IMR-90 (cell line): ENCODE results near the gene SPDYE8. TPM values are rescaled to one million over a fixed set of nuclear protein-coding genes. Genes with fewer than 3 reads are reported as not detected.
"Not testable (repeated sequence)": the region's sequence is repeated elsewhere in the genome, so short reads cannot be mapped to it uniquely, and the experiment has no call there.

Experiments used
- ATAC-seq: fragments of 200-7000 bp; cut with Tn5 transposase; 2 replicates; pipeline ENCODE4 v1.9.1; 2020; ENCODE audit warnings: low read depth, mild to moderate bottlenecking, moderate library complexity
- Bru-seq: library from RNA; stranded (reverse); fragments of 400-500 nt; gene quantifications from one replicate; lab custom pipeline; 2021; lab: Mats Ljungman, UMichigan
- BruChase-seq, 2 experiments: library from RNA; stranded (reverse); fragments of 400-500 nt; gene quantifications; one replicate each; lab custom pipeline; 2021; lab: Mats Ljungman, UMichigan
- BruUV-seq: library from RNA; stranded (reverse); fragments of 400-500 nt; replicated peaks from 2 replicates; lab custom pipeline; 2021; lab: Mats Ljungman, UMichigan
- CTCF ChIA-PET: fragments of 300-600 bp; formaldehyde crosslinking; extraction: SDS; loops from one replicate; lab custom pipeline; 2021; ENCODE audit warnings: antibody characterized with exemption; lab: Yijun Ruan, JAX
- POLR2A ChIA-PET: fragments of 300-600 bp; sonication (Branson Sonifier 250); formaldehyde crosslinking; loops from one replicate; lab custom pipeline; 2022; ENCODE audit warnings: antibody characterized with exemption; ENCODE audit not compliant: unreplicated experiment; lab: Charles Lee
- DNase-seq: peaks from one replicate; pipeline ENCODE4 v3.0.0; 2013
- H2AFZ ChIP-seq: replicated peaks from 2 replicates; pipeline ENCODE3; 2013; ENCODE audit warnings: low read length, mild to moderate bottlenecking; ENCODE audit not compliant: poor library complexity
- H2AK5ac ChIP-seq: 2 replicates; pipeline ENCODE4 v1.6.1; 2013; ENCODE audit warnings: low read depth, low read length, inconsistent platforms
- H2AK9ac ChIP-seq: replicated peaks from 2 replicates; pipeline ENCODE3; 2013; ENCODE audit warnings: mild to moderate bottlenecking, low read depth, low read length, moderate library complexity; ENCODE audit not compliant: poor library complexity
- H2BK120ac ChIP-seq: 2 replicates; pipeline ENCODE4 v1.6.1; 2013; ENCODE audit warnings: low read depth, low read length, inconsistent platforms
- H2BK15ac ChIP-seq: 3 replicates; pipeline ENCODE4 v1.6.1; 2013; ENCODE audit warnings: low read depth, low read length, inconsistent platforms
- H2BK20ac ChIP-seq: 2 replicates; pipeline ENCODE4 v1.6.1; 2013; ENCODE audit warnings: low read depth, mild to moderate bottlenecking, inconsistent platforms, low read length, moderate library complexity
- H2BK5ac ChIP-seq: 2 replicates; pipeline ENCODE4 v1.6.1; 2013; ENCODE audit warnings: mild to moderate bottlenecking, low read depth, low read length, inconsistent platforms; ENCODE audit not compliant: poor library complexity, severe bottlenecking
- H3K14ac ChIP-seq: replicated peaks from 2 replicates; pipeline ENCODE4 v1.6.1; 2013; ENCODE audit warnings: low read depth, low read length, inconsistent platforms
- H3K18ac ChIP-seq: 2 replicates; pipeline ENCODE4 v1.6.1; 2013; ENCODE audit warnings: low read depth, low read length, control low read depth
- H3K23ac ChIP-seq: 2 replicates; pipeline ENCODE4 v1.6.1; 2013; ENCODE audit warnings: low read depth, low read length, inconsistent platforms
- H3K27ac ChIP-seq: 2 replicates; pipeline ENCODE4 v1.5.1; 2013; ENCODE audit warnings: mild to moderate bottlenecking, control low read depth, low read length; ENCODE audit not compliant: insufficient read depth
- H3K27me3 ChIP-seq: 2 replicates; pipeline ENCODE4 v1.6.1; 2013; ENCODE audit warnings: low read length; ENCODE audit not compliant: control insufficient read depth, insufficient read depth
- H3K36me3 ChIP-seq: 2 replicates; pipeline ENCODE4 v1.6.1; 2013; ENCODE audit warnings: low read length, mixed read lengths; ENCODE audit not compliant: control insufficient read depth, insufficient read depth
- H3K4ac ChIP-seq: 2 replicates; pipeline ENCODE4 v1.6.1; 2013; ENCODE audit warnings: low read depth, low read length, inconsistent platforms
- H3K4me1 ChIP-seq: 2 replicates; pipeline ENCODE4 v1.6.1; 2013; ENCODE audit warnings: low read length, mixed read lengths; ENCODE audit not compliant: control insufficient read depth, insufficient read depth
- H3K4me2 ChIP-seq: 2 replicates; pipeline ENCODE4 v1.6.1; 2013; ENCODE audit warnings: low read depth, mild to moderate bottlenecking, control low read depth, low read length, moderate library complexity
- H3K4me3 ChIP-seq: 2 replicates; pipeline ENCODE4 v1.5.1; 2013; ENCODE audit warnings: low read depth, mild to moderate bottlenecking, control low read depth, low read length, moderate library complexity; ENCODE audit not compliant: insufficient read depth
- H3K56ac ChIP-seq: 2 replicates; pipeline ENCODE4 v1.6.1; 2013; ENCODE audit warnings: low read length, inconsistent platforms; ENCODE audit not compliant: insufficient read depth; ENCODE audit errors: extremely low read depth
- H3K79me1 ChIP-seq, 2 experiments: 2 replicates each; pipeline ENCODE4 v1.6.1; 2013; ENCODE audit warnings: low read length in 2 of 2, inconsistent platforms in 1 of 2, low read depth in 1 of 2
- H3K9ac ChIP-seq: 2 replicates; pipeline ENCODE4 v1.6.1; 2013; ENCODE audit warnings: low read depth, low read length, control low read depth
- H3K9me1 ChIP-seq: 2 replicates; pipeline ENCODE4 v1.6.1; 2013; ENCODE audit warnings: low read length, inconsistent platforms; ENCODE audit not compliant: insufficient read depth
- H3K9me3 ChIP-seq: 2 replicates; pipeline ENCODE4 v1.6.1; 2013; ENCODE audit warnings: low read length; ENCODE audit not compliant: control insufficient read depth, insufficient read depth
- H4K20me1 ChIP-seq: 2 replicates; pipeline ENCODE4 v1.6.1; 2013; ENCODE audit warnings: low read length, inconsistent platforms; ENCODE audit not compliant: insufficient read depth
- H4K5ac ChIP-seq: 2 replicates; pipeline ENCODE4 v1.6.1; 2013; ENCODE audit warnings: mild to moderate bottlenecking, low read depth, low read length, control low read depth
- H4K8ac ChIP-seq, 2 experiments: 2 replicates each; pipeline ENCODE4 v1.6.1; 2013; ENCODE audit warnings: low read depth in 2 of 2, low read length in 2 of 2, control low read depth in 1 of 2, inconsistent platforms in 1 of 2
- H4K91ac ChIP-seq: 2 replicates; pipeline ENCODE4 v1.6.1; 2013; ENCODE audit warnings: low read depth, low read length, inconsistent platforms; ENCODE audit not compliant: insufficient read depth
- WGBS, 2 experiments: methylation state at CpG; one replicate each; pipeline versions ENCODE4 v1.1.5 to v1.1.7; 2013; ENCODE audit warnings: missing lambda C conversion rate in 2 of 2; ENCODE audit not compliant: insufficient read length in 1 of 2; ENCODE audit errors: extremely low coverage in 2 of 2; 5-methylcytosine and 5-hydroxymethylcytosine counted together
- dilution Hi-C: fragments of 300-500 bp; cut with HindIII; formaldehyde crosslinking; loops from one replicate; pipeline ENCODE4 v1.14.3; 2018; ENCODE audit warnings: low sequenced_read_pairs; ENCODE audit not compliant: unreplicated experiment
- in situ Hi-C: fragments of 300-500 bp; cut with MboI; formaldehyde crosslinking; loops from 3 replicates; pipeline ENCODE4 v1.14.3; 2019; ENCODE audit warnings: low sequenced_read_pairs, inconsistent platforms, mixed read lengths
- intact Hi-C: fragments of 100-400 bp; cut with micrococcal nuclease; formaldehyde crosslinking; loops from 2 replicates; pipeline ENCODE4 v1.10.0; 2022
- long read RNA-seq: library from polyadenylated mRNA; unstranded; transcript quantifications from one replicate; pipeline ENCODE4 v2.0.0, GENCODE V29; 2021; ENCODE audit not compliant: unreplicated experiment
- polyA plus RNA-seq, 3 experiments: library from polyadenylated mRNA; depleted of rRNA; stranded (reverse); fragments of >200 nt; gene quantifications; 2 replicates each; pipeline ENCODE4 v1.2.3, GENCODE V29; 2012; ENCODE audit warnings: low replicate concordance in 1 of 3
- total RNA-seq: library from RNA; depleted of rRNA; stranded (reverse); fragments of >200 nt; gene quantifications from 2 replicates; pipeline ENCODE4 v1.2.3, GENCODE V29; 2012; rRNA removed

SPDYE8 gene
- total RNA-seq = not detected in 2 replicates
- not detected in 2 replicates for polyA plus RNA-seq (2012; rRNA removed)
- polyA plus RNA-seq (2012; cell fraction: cytosol; rRNA removed) = not detected in 2 replicates
- polyA plus RNA-seq (2012; cell fraction: nucleus; rRNA removed; ENCODE audit: low replicate concordance) = 0.09 and 0.33 TPM in 2 replicates
- not detected for Bru-seq, nascent RNA
- BruChase-seq, experiment 1, labeled RNA remaining after a 6-hour chase = percentile 8 among the genes with signal in this experiment
- percentile 8 among the genes with signal in this experiment for BruChase-seq, experiment 2, labeled RNA remaining after a 2-hour chase
- long read RNA-seq = 0 reads

DNA sequence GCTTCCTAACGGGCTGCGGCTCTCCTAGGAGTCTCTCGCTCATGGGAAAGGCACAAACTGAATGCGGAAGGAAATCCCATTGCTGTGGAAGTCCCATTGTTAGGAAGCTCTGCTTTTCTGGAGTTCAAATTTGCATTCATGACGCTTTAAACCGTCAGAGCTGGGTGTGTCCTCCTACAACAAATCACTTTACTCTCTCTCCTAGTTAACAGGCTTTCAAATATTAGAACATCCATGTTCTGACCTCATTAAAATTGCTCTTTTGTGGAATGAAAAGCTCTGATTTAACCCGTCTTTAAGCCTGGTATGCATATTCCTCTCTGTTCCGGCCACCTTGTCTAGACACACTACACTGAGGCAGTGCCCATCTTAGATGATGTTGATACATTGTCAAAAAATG, at the start of gene SPDYE8:
Gene SPDYE8 (minus strand): TSS at position 101 of the 400 bp plus-strand sequence. CDS start 1,800 bp downstream, outside the sequence.
- H3K27me3 ChIP-seq, H2BK20ac ChIP-seq, H3K14ac ChIP-seq, ATAC-seq, intact Hi-C loops, H4K5ac ChIP-seq, H3K56ac ChIP-seq, H3K9ac ChIP-seq, H3K4me2 ChIP-seq, H3K79me1 ChIP-seq, H3K18ac ChIP-seq, H2AFZ ChIP-seq, H4K91ac ChIP-seq, in situ Hi-C loops, H2AK9ac ChIP-seq, POLR2A ChIA-PET, H3K4ac ChIP-seq, BruUV-seq, H3K4me3 ChIP-seq, H4K20me1 ChIP-seq, DNase-seq, H3K4me1 ChIP-seq, H4K8ac ChIP-seq, H2BK15ac ChIP-seq, H3K23ac ChIP-seq, H3K9me3 ChIP-seq, H2BK5ac ChIP-seq, H3K36me3 ChIP-seq, CTCF ChIA-PET, H3K27ac ChIP-seq, dilution Hi-C loops, H2BK120ac ChIP-seq, H3K9me1 ChIP-seq, H2AK5ac ChIP-seq: not testable (repeated sequence)
- no CpG with 5 or more reads among the region's 8 CpGs for WGBS, 2 experiments

- WGBS, 2 experiments = no CpG with 5 or more reads among the region's 8 CpGs
These were observed 28.2 kb upstream of the SPDYE8 start, which contains the start of gene SPDYE11 for GRCh38 chr7:73057811-73058210. Gene SPDYE11 (minus strand): TSS chr7:73057911. CDS start chr7:73056111, 1,800 bp downstream.

More at GRCh38 chr7:73057811-73058210, 28.2 kb upstream of the SPDYE8 start, which contains the start of gene SPDYE11:
- H4K91ac ChIP-seq, H3K27ac ChIP-seq, DNase-seq, H2BK5ac ChIP-seq, H3K18ac ChIP-seq, H3K36me3 ChIP-seq, H2AK5ac ChIP-seq, POLR2A ChIA-PET, H3K56ac ChIP-seq, H3K23ac ChIP-seq, in situ Hi-C loops, H4K5ac ChIP-seq, H3K4ac ChIP-seq, H3K9me1 ChIP-seq, H2AK9ac ChIP-seq, H3K4me2 ChIP-seq, H3K4me1 ChIP-seq, H3K9me3 ChIP-seq, H3K4me3 ChIP-seq, H2BK20ac ChIP-seq, H2BK15ac ChIP-seq, H3K14ac ChIP-seq, dilution Hi-C loops, H4K20me1 ChIP-seq, intact Hi-C loops, CTCF ChIA-PET, H3K27me3 ChIP-seq, H3K9ac ChIP-seq, H2BK120ac ChIP-seq, H3K79me1 ChIP-seq, H4K8ac ChIP-seq, H2AFZ ChIP-seq, BruUV-seq, ATAC-seq: not testable (repeated sequence)
